ENCODE data around the gene ARHGAP15. TPM values are rescaled to one million over a fixed set of nuclear protein-coding genes. Genes with fewer than 3 reads are reported as not detected.

ARHGAP15 gene
- total RNA-seq, 1 donor from 2014 or later = 0.51 TPM

- no peak for TF ChIP-seq CTCF (IDR thresholded peaks at IDR 0.05; ENCODE audit: unreplicated experiment)
- peaks cover 4% of the 10 kb centered on the region for H3K9me3 Mint-ChIP-seq
- peaks cover 34% of the 10 kb centered on the region for H3K27me3 Mint-ChIP-seq (ENCODE audit: low read depth)
- H3K36me3 Mint-ChIP-seq = no peaks in the 10 kb centered on the region
- peaks cover 10% of the 10 kb centered on the region for H3K4me1 Mint-ChIP-seq
- DNase-seq (ENCODE audit: low spot score in 2 of 2, unreplicated experiment in 2 of 2) = no peak
- no peak overlapping the region for H3K4me3 Mint-ChIP-seq
- H3K27ac Mint-ChIP-seq = no peak overlapping the region
These were observed 17.1 kb downstream of the ARHGAP15 start for GRCh38 chr2:143146366-143146765.

- Mint-ChIP-seq H3K27me3 (ENCODE audit: low read depth) (peaks cover 33% of the 10 kb centered on the region), H3K4me1 (peaks cover 10% of the 10 kb centered on the region), H3K27ac (no peak overlapping the region), H3K9me3 (peaks cover 4% of the 10 kb centered on the region), H3K36me3 (no peaks in the 10 kb centered on the region), H3K4me3 (no peak overlapping the region)
- DNase-seq (ENCODE audit: low spot score in 2 of 2, unreplicated experiment in 2 of 2) = no peak
- TF ChIP-seq CTCF (IDR thresholded peaks at IDR 0.05; ENCODE audit: unreplicated experiment) = no peak
These were observed 17.8 kb downstream of the ARHGAP15 start for GRCh38 chr2:143146815-143147530.

- Mint-ChIP-seq H3K36me3 (no peaks in the 10 kb centered on the region), H3K27ac (no peak overlapping the region), H3K4me1 (peaks cover 10% of the 10 kb centered on the region), H3K27me3 (ENCODE audit: low read depth) (peaks cover 36% of the 10 kb centered on the region), H3K4me3 (no peak overlapping the region), H3K9me3 (peaks cover 4% of the 10 kb centered on the region)
- TF ChIP-seq CTCF (IDR thresholded peaks at IDR 0.05; ENCODE audit: unreplicated experiment) = no peak
- DNase-seq (ENCODE audit: low spot score in 2 of 2, unreplicated experiment in 2 of 2) = no peak
These were observed 18.8 kb downstream of the ARHGAP15 start for GRCh38 chr2:143148011-143148410.

GRCh38 chr2:143148757-143149156 is 19.5 kb downstream of the ARHGAP15 start:
- Mint-ChIP-seq H3K9me3 (peaks cover 3% of the 10 kb centered on the region), H3K36me3 (no peaks in the 10 kb centered on the region), H3K4me3 (no peak overlapping the region), H3K27ac (no peak overlapping the region), H3K27me3 (ENCODE audit: low read depth) (peaks cover 35% of the 10 kb centered on the region), H3K4me1 (peaks cover 10% of the 10 kb centered on the region)
- TF ChIP-seq CTCF (IDR thresholded peaks at IDR 0.05; ENCODE audit: unreplicated experiment) = no peak
- DNase-seq (ENCODE audit: low spot score in 2 of 2, unreplicated experiment in 2 of 2) = no peak

GRCh38 chr2:143150287-143150686 is 21.1 kb downstream of the ARHGAP15 start:
- TF ChIP-seq CTCF (IDR thresholded peaks at IDR 0.05; ENCODE audit: unreplicated experiment) = no peak

More at GRCh38 chr2:143150287-143150686, 21.1 kb downstream of the ARHGAP15 start:
- Mint-ChIP-seq H3K4me1 (peaks cover 7% of the 10 kb centered on the region), H3K36me3 (no peaks in the 10 kb centered on the region), H3K27ac (no peak overlapping the region), H3K4me3 (no peak overlapping the region), H3K27me3 (ENCODE audit: low read depth) (peaks cover 34% of the 10 kb centered on the region), H3K9me3 (no peaks in the 10 kb centered on the region)
- no peak for DNase-seq (ENCODE audit: low spot score in 2 of 2, unreplicated experiment in 2 of 2)

Data from mesothelial cell of epicardium (in vitro differentiated cells).